ENCODE results near the gene FLVCR2.

GRCh38 chr14:75540479-75540851 is 38.0 kb upstream of the FLVCR2 start:
- TF ChIP-seq EZH2 (IDR thresholded peaks at IDR 0.05; ENCODE audit: low read depth, unreplicated experiment) = no peak
- no peak for TF ChIP-seq REST (IDR thresholded peaks at IDR 0.05; ENCODE audit: unreplicated experiment)
- no peak for TF ChIP-seq NANOG (IDR thresholded peaks at IDR 0.05; ENCODE audit: borderline replicate concordance)
- no peak for TF ChIP-seq CREB1 (CRISPR knock-in tag; IDR thresholded peaks at IDR 0.05; ENCODE audit: low read depth)
- no peak for TF ChIP-seq CTCF (conservative IDR thresholded peaks at IDR 0.05; ENCODE audit: low read depth in 2 of 2)
- no peak for TF ChIP-seq POLR2AphosphoS5 (IDR thresholded peaks at IDR 0.05; ENCODE audit: low read depth)
- no peak for TF ChIP-seq JUNB (IDR thresholded peaks at IDR 0.05; ENCODE audit: unreplicated experiment)
- no peak for TF ChIP-seq EZH2phosphoT487 (IDR thresholded peaks at IDR 0.05; ENCODE audit: unreplicated experiment)
- TF ChIP-seq ZNF114 (CRISPR knock-in tag; IDR thresholded peaks at IDR 0.05) = no peak
- no peak for TF ChIP-seq ZNF331 (CRISPR knock-in tag; IDR thresholded peaks at IDR 0.05; ENCODE audit: low read depth)
- TF ChIP-seq ZNF462 (CRISPR knock-in tag; IDR thresholded peaks at IDR 0.05) = no peak
- TF ChIP-seq ETS1 (IDR thresholded peaks at IDR 0.05) = no peak
- no peak for TF ChIP-seq STAT1 (IDR thresholded peaks at IDR 0.05; ENCODE audit: unreplicated experiment)
